HepG2 (cell line): ENCODE results near the gene NDUFV1. TPM values are rescaled to one million over a fixed set of nuclear protein-coding genes. Genes with fewer than 3 reads are reported as not detected.

ENCODE experiments used
- ATAC-seq: fragments of 200-7000 bp; cut with Tn5 transposase; 3 replicates; pipeline ENCODE4 v1.9.1; 2020; ENCODE audit warnings: mild to moderate bottlenecking, moderate library complexity
- BruUV-seq: library from RNA; stranded (reverse); fragments of 400-500 nt; replicated peaks from 2 replicates; lab custom pipeline; 2021; lab: Mats Ljungman, UMichigan
- CTCF ChIA-PET: fragments of 300-600 bp; formaldehyde crosslinking; extraction: SDS; loops from one replicate; lab custom pipeline; 2021; ENCODE audit warnings: low total read pairs, inconsistent platforms, low intra/inter-chr PET ratio; lab: Yijun Ruan, JAX
- POLR2A ChIA-PET: fragments of 350-600 bp; sonication (Branson Sonifier 250); formaldehyde crosslinking; loops from one replicate; lab custom pipeline; 2020; ENCODE audit warnings: antibody characterized with exemption, inconsistent platforms; lab: Yijun Ruan, JAX
- DNase-seq: peaks from one replicate; pipeline ENCODE4 v3.0.0-alpha.2; 2015; ENCODE audit warnings: low spot score
- FAIRE-seq: peaks from 3 replicates; lab custom pipeline; 2011; peaks lifted over from hg19 to GRCh38; lab: Jason Lieb, UNC
- H2AFZ ChIP-seq: one replicate; pipeline ENCODE4 v1.6.1; 2011; ENCODE audit warnings: low read length, inconsistent platforms
- H3K27ac ChIP-seq: fragments of 300-600 bp; 3 replicates; pipeline ENCODE4 v1.8.0; 2011; ENCODE audit warnings: mixed run types, mild to moderate bottlenecking, mixed read lengths, low read length, inconsistent platforms; ENCODE audit not compliant: insufficient read depth; ENCODE audit errors: extremely low read length
- H3K27me3 ChIP-seq, 2 experiments: fragments of 200-600 bp in 1 of 2; 2 replicates in 1 of 2; 3 replicates in 1 of 2; pipeline versions ENCODE4 v1.6.0 to v1.8.0; 2011; ENCODE audit warnings: low read length in 2 of 2, mild to moderate bottlenecking in 2 of 2, moderate library complexity in 2 of 2, inconsistent platforms in 1 of 2; ENCODE audit not compliant: insufficient read depth in 2 of 2, control insufficient read depth in 1 of 2
- H3K36me3 ChIP-seq, 2 experiments: fragments of 200-600 bp in 1 of 2; replicated peaks in 1 of 2; 2 replicates in 1 of 2; 3 replicates in 1 of 2; pipeline versions ENCODE4 v1.5.1 to v1.8.0; 2011; ENCODE audit warnings: low read length in 2 of 2, inconsistent platforms in 1 of 2; ENCODE audit not compliant: insufficient read depth in 2 of 2, control insufficient read depth in 1 of 2
- H3K4me1 ChIP-seq: 2 replicates; pipeline ENCODE4 v1.5.1; 2012; ENCODE audit warnings: low read length, inconsistent platforms; ENCODE audit not compliant: insufficient read depth
- H3K4me2 ChIP-seq: 2 replicates; pipeline ENCODE4 v1.6.0; 2011; ENCODE audit warnings: low read depth, low read length, inconsistent platforms
- H3K4me3 ChIP-seq, 3 experiments: fragments of 200-600 bp in 1 of 3; sonication (generic), shearing (Covaris generic) in 1 of 3; replicated peaks in 1 of 3; 2 replicates each; pipeline ENCODE4 v1.5.1; 2011 to 2016; ENCODE audit warnings: low read length in 3 of 3, inconsistent platforms in 2 of 3, low read depth in 2 of 3, mild to moderate bottlenecking in 2 of 3, control low read depth in 1 of 3, mixed read lengths in 1 of 3; ENCODE audit not compliant: insufficient read depth in 1 of 3
- H3K79me2 ChIP-seq: one replicate; pipeline ENCODE4 v1.6.1; 2011; ENCODE audit warnings: low read length, inconsistent platforms; ENCODE audit not compliant: insufficient read depth
- H3K9ac ChIP-seq: 2 replicates; pipeline ENCODE4 v1.6.0; 2011; ENCODE audit warnings: mild to moderate bottlenecking, low read depth, low read length, inconsistent platforms; ENCODE audit not compliant: insufficient read depth
- H3K9me3 ChIP-seq: 2 replicates; pipeline ENCODE4 v1.5.1; 2012; ENCODE audit warnings: mild to moderate bottlenecking, low read length
- H4K20me1 ChIP-seq: 2 replicates; pipeline ENCODE4 v1.6.0; 2011; ENCODE audit warnings: inconsistent platforms, mild to moderate bottlenecking, low read length, moderate library complexity; ENCODE audit not compliant: insufficient read depth
- EP300 ChIP-seq, 3 experiments: sonication (generic) in 1 of 3; formaldehyde crosslinking in 1 of 3; IDR thresholded peaks; 2 replicates each; pipeline versions ENCODE4 v1.5.1 to v1.6.1; 2011 to 2020; ENCODE audit warnings: low read depth in 2 of 3, low read length in 2 of 3, borderline replicate concordance in 1 of 3, improper control_type of control experiment in 1 of 3, mild to moderate bottlenecking in 1 of 3, missing genetic modification reagents in 1 of 3, moderate library complexity in 1 of 3
- ISL2 ChIP-seq: sonication (generic); formaldehyde crosslinking; IDR thresholded peaks from 2 replicates; pipeline ENCODE4 v1.5.0; 2020; ENCODE audit warnings: missing genetic modification reagents
- KMT2A ChIP-seq: sonication (generic); formaldehyde crosslinking; IDR thresholded peaks from 2 replicates; pipeline ENCODE4 v1.4.0; 2020; ENCODE audit warnings: missing genetic modification reagents
- ZFP36L1 ChIP-seq: sonication (generic); formaldehyde crosslinking; IDR thresholded peaks from 2 replicates; pipeline ENCODE4 v1.8.0; 2022; ENCODE audit warnings: mild to moderate bottlenecking, missing genetic modification reagents, moderate library complexity
- ZNF333 ChIP-seq: sonication (generic); formaldehyde crosslinking; IDR thresholded peaks from 2 replicates; pipeline ENCODE4 v1.4.0; 2020; ENCODE audit warnings: mild to moderate bottlenecking, missing genetic modification reagents, borderline replicate concordance
- ZNF501 ChIP-seq: sonication (generic); formaldehyde crosslinking; IDR thresholded peaks from 2 replicates; pipeline ENCODE4 v1.5.1; 2020; ENCODE audit warnings: mild to moderate bottlenecking, moderate library complexity, missing genetic modification reagents
- WGBS: methylation state at CpG from one replicate; pipeline ENCODE4 v1.1.6; 2017; ENCODE audit warnings: low lambda C conversion rate; 5-methylcytosine and 5-hydroxymethylcytosine counted together
- in situ Hi-C: cut with HindIII; loops from 2 replicates; pipeline ENCODE4 v1.10.0; 2017; ENCODE audit warnings: low pct_unique_long_range_greater_than_20kb; ENCODE audit not compliant: extremely low pct_ligation_motif_present
- intact Hi-C: fragments of 100-400 bp; cut with micrococcal nuclease; formaldehyde crosslinking; loops from one replicate; pipeline ENCODE4 v1.10.0; 2022; ENCODE audit not compliant: unreplicated experiment
- polyA plus RNA-seq, 8 experiments: library from polyadenylated mRNA; depleted of rRNA in 3 of 8; stranded (reverse) in 7 of 8; unstranded in 1 of 8; fragments of >200 nt; fragmentation: Illumina TruSeq in 4 of 8; extraction: Trizol in 4 of 8; gene quantifications; 2 replicates each; pipeline versions ENCODE4 v1.2.1 to v1.2.3, GENCODE V29; 2011 to 2016; ENCODE audit warnings: low read depth in 4 of 8, missing spikeins in 1 of 8, mixed read lengths in 1 of 8; ENCODE audit not compliant: insufficient read depth in 1 of 8
- total RNA-seq, 5 experiments: library from RNA; depleted of rRNA; stranded (reverse); fragments of >200 nt; fragmentation: Illumina TruSeq; extraction: Trizol; gene quantifications; 2 replicates each; pipeline ENCODE4 v1.2.3, GENCODE V29; 2016; ENCODE audit warnings: low read depth in 1 of 5
- TF ChIP-seq, protein P1 (sequence below): sonication (generic); formaldehyde crosslinking; IDR thresholded peaks from 2 replicates; pipeline ENCODE4 v1.4.0; 2020; ENCODE audit warnings: missing genetic modification reagents
- TF ChIP-seq, protein P2 (sequence below): sonication (generic); formaldehyde crosslinking; IDR thresholded peaks from 2 replicates; pipeline ENCODE4 v1.5.0; 2020; ENCODE audit warnings: mild to moderate bottlenecking, missing genetic modification reagents, borderline replicate concordance

Gene NDUFV1
- total and polyA plus RNA-seq, 2 of the 13 experiments (the other 11 are each of a cell fraction or from before 2014, with no cell fraction given) = 88.9 to 137 TPM

DNA sequence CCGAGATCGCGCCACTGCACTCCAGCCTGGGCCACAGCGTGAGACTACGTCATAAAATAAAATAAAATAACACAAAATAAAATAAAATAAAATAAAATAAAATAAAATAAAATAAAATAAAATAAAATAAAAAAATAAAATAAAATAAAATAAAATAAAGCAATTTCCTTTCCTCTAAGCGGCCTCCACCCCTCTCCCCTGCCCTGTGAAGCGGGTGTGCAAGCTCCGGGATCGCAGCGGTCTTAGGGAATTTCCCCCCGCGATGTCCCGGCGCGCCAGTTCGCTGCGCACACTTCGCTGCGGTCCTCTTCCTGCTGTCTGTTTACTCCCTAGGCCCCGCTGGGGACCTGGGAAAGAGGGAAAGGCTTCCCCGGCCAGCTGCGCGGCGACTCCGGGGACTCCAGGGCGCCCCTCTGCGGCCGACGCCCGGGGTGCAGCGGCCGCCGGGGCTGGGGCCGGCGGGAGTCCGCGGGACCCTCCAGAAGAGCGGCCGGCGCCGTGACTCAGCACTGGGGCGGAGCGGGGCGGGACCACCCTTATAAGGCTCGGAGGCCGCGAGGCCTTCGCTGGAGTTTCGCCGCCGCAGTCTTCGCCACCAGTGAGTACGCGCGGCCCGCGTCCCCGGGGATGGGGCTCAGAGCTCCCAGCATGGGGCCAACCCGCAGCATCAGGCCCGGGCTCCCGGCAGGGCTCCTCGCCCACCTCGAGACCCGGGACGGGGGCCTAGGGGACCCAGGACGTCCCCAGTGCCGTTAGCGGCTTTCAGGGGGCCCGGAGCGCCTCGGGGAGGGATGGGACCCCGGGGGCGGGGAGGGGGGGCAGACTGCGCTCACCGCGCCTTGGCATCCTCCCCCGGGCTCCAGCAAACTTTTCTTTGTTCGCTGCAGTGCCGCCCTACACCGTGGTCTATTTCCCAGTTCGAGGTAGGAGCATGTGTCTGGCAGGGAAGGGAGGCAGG is 23.2 kb upstream of the NDUFV1 start, which contains the start of gene GSTP1:
GSTP1 (plus strand) TSS at position 566 of the 958 bp plus-strand sequence; CDS start at position 598, 32 bp downstream.
- in situ Hi-C loops = no loop called here
- Histone ChIP-seq H3K79me2 (no peaks in the 10 kb centered on the region), H3K4me3 (no peak within 1 kb of the TSS), H3K36me3 (no peaks in the 10 kb centered on the region), H3K27me3 (peaks cover 0 to 5% of the 10 kb centered on the region in 2 experiments; a peak in 1 of 5 replicates), H3K27ac (no peak within 1 kb of the TSS), H3K9ac (no peak within 1 kb of the TSS; the same call in 1 of the 2 replicates), H4K20me1 (no peaks in the 10 kb centered on the region), H2AFZ (no peak within 1 kb of the TSS), H3K9me3 (no peaks in the 10 kb centered on the region), H3K4me2 (no peak within 1 kb of the TSS), H3K4me1 (peaks cover 44% of the 10 kb centered on the region)
- DNase-seq = no peak
- 92% methylated on average over 54 of the region's 81 CpGs for WGBS
- ChIA-PET POLR2A (no interaction called here), CTCF (no interaction called here)
- FAIRE-seq = no peak
- BruUV-seq = no TSS peak
- intact Hi-C loops = no loop called here
- ATAC-seq = no peak
- no peak for TF ChIP-seq ZNF333
- no peak for TF ChIP-seq ZFP36L1 (CRISPR knock-in tag)
- no peak for TF ChIP-seq ISL2 (CRISPR knock-in tag)
- no peak for TF ChIP-seq EP300 (IDR thresholded peaks at IDR 0.05; ENCODE audit: low read depth in 2 of 2, low read length in 2 of 2)
- TF ChIP-seq EP300 (CRISPR knock-in tag; IDR thresholded peaks at IDR 0.05; ENCODE audit: borderline replicate concordance) = no peak
- TF ChIP-seq, protein P1, sequence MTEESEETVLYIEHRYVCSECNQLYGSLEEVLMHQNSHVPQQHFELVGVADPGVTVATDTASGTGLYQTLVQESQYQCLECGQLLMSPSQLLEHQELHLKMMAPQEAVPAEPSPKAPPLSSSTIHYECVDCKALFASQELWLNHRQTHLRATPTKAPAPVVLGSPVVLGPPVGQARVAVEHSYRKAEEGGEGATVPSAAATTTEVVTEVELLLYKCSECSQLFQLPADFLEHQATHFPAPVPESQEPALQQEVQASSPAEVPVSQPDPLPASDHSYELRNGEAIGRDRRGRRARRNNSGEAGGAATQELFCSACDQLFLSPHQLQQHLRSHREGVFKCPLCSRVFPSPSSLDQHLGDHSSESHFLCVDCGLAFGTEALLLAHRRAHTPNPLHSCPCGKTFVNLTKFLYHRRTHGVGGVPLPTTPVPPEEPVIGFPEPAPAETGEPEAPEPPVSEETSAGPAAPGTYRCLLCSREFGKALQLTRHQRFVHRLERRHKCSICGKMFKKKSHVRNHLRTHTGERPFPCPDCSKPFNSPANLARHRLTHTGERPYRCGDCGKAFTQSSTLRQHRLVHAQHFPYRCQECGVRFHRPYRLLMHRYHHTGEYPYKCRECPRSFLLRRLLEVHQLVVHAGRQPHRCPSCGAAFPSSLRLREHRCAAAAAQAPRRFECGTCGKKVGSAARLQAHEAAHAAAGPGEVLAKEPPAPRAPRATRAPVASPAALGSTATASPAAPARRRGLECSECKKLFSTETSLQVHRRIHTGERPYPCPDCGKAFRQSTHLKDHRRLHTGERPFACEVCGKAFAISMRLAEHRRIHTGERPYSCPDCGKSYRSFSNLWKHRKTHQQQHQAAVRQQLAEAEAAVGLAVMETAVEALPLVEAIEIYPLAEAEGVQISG (CRISPR knock-in tag) = no peak
- TF ChIP-seq KMT2A (CRISPR knock-in tag) = no peak
- no peak for TF ChIP-seq ZNF501 (CRISPR knock-in tag)
- TF ChIP-seq, protein P2, sequence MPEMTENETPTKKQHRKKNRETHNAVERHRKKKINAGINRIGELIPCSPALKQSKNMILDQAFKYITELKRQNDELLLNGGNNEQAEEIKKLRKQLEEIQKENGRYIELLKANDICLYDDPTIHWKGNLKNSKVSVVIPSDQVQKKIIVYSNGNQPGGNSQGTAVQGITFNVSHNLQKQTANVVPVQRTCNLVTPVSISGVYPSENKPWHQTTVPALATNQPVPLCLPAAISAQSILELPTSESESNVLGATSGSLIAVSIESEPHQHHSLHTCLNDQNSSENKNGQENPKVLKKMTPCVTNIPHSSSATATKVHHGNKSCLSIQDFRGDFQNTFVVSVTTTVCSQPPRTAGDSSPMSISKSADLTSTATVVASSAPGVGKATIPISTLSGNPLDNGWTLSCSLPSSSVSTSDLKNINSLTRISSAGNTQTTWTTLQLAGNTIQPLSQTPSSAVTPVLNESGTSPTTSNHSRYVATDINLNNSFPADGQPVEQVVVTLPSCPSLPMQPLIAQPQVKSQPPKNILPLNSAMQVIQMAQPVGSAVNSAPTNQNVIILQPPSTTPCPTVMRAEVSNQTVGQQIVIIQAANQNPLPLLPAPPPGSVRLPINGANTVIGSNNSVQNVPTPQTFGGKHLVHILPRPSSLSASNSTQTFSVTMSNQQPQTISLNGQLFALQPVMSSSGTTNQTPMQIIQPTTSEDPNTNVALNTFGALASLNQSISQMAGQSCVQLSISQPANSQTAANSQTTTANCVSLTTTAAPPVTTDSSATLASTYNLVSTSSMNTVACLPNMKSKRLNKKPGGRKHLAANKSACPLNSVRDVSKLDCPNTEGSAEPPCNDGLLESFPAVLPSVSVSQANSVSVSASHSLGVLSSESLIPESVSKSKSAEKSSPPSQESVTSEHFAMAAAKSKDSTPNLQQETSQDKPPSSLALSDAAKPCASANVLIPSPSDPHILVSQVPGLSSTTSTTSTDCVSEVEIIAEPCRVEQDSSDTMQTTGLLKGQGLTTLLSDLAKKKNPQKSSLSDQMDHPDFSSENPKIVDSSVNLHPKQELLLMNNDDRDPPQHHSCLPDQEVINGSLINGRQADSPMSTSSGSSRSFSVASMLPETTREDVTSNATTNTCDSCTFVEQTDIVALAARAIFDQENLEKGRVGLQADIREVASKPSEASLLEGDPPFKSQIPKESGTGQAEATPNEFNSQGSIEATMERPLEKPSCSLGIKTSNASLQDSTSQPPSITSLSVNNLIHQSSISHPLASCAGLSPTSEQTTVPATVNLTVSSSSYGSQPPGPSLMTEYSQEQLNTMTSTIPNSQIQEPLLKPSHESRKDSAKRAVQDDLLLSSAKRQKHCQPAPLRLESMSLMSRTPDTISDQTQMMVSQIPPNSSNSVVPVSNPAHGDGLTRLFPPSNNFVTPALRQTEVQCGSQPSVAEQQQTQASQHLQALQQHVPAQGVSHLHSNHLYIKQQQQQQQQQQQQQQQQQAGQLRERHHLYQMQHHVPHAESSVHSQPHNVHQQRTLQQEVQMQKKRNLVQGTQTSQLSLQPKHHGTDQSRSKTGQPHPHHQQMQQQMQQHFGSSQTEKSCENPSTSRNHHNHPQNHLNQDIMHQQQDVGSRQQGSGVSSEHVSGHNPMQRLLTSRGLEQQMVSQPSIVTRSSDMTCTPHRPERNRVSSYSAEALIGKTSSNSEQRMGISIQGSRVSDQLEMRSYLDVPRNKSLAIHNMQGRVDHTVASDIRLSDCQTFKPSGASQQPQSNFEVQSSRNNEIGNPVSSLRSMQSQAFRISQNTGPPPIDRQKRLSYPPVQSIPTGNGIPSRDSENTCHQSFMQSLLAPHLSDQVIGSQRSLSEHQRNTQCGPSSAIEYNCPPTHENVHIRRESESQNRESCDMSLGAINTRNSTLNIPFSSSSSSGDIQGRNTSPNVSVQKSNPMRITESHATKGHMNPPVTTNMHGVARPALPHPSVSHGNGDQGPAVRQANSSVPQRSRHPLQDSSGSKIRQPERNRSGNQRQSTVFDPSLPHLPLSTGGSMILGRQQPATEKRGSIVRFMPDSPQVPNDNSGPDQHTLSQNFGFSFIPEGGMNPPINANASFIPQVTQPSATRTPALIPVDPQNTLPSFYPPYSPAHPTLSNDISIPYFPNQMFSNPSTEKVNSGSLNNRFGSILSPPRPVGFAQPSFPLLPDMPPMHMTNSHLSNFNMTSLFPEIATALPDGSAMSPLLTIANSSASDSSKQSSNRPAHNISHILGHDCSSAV (CRISPR knock-in tag) = no peak
